Brain microvascular endothelial cell (primary cell): Measurements from ENCODE around the gene SPANXD.

Experiments used
- DNase-seq: peaks from one replicate; pipeline ENCODE4 v3.0.0-alpha.2; 2020
- H3K27ac ChIP-seq: fragments of 250-450 bp; sonication (Bioruptor Pico); 2 replicates; pipeline ENCODE4 v1.5.1; 2020; ENCODE audit warnings: mild to moderate bottlenecking, moderate library complexity
- H3K27me3 ChIP-seq: fragments of 250-450 bp; sonication (Bioruptor Pico); replicated peaks from 2 replicates; pipeline ENCODE4 v1.5.1; 2020; ENCODE audit warnings: mild to moderate bottlenecking
- H3K36me3 ChIP-seq: fragments of 250-450 bp; sonication (Bioruptor Pico); replicated peaks from 2 replicates; pipeline ENCODE4 v1.5.1; 2020; ENCODE audit warnings: mild to moderate bottlenecking
- H3K4me3 ChIP-seq: 2 replicates; pipeline ENCODE4 v1.5.1; 2011; ENCODE audit warnings: low read depth, mild to moderate bottlenecking, control low read depth, low read length, moderate library complexity
- in situ Hi-C: cut with HindIII; loops from 2 replicates; pipeline ENCODE4 v1.10.0; 2017; ENCODE audit warnings: low sequenced_read_pairs, low pct_ligation_motif_present
- TF ChIP-seq, protein P1 (sequence below): IDR thresholded peaks from 2 replicates; pipeline ENCODE4 v1.5.1; 2011; ENCODE audit warnings: low read depth, mild to moderate bottlenecking, moderate library complexity, low read length, control low read depth, inconsistent platforms; ENCODE audit errors: missing control alignments

The SPANXD gene

DNA sequence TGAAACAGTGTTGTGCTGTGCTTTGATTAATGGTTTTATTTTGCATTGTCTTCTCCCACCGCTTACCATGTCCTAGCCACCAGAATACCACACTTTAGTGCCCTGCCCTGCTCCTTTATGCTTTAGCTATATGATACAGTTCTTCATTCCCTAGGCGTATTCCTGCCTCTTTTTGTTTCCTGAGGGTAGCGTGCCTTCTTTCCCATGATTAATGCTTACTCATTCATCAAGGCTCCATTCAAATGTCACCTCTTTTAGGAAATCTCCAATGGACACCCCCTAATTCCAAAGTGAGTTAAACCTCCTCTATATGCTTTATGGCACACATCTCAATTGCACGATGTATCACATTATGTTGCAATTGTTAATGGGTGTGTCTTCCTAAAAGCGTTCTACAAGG is 46.3 kb downstream of the SPANXD start:
- TF ChIP-seq, protein P1, sequence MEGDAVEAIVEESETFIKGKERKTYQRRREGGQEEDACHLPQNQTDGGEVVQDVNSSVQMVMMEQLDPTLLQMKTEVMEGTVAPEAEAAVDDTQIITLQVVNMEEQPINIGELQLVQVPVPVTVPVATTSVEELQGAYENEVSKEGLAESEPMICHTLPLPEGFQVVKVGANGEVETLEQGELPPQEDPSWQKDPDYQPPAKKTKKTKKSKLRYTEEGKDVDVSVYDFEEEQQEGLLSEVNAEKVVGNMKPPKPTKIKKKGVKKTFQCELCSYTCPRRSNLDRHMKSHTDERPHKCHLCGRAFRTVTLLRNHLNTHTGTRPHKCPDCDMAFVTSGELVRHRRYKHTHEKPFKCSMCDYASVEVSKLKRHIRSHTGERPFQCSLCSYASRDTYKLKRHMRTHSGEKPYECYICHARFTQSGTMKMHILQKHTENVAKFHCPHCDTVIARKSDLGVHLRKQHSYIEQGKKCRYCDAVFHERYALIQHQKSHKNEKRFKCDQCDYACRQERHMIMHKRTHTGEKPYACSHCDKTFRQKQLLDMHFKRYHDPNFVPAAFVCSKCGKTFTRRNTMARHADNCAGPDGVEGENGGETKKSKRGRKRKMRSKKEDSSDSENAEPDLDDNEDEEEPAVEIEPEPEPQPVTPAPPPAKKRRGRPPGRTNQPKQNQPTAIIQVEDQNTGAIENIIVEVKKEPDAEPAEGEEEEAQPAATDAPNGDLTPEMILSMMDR: no peak
- Histone ChIP-seq H3K27me3 (no peaks in the 10 kb centered on the region), H3K27ac (no peak overlapping the region), H3K36me3 (no peaks in the 10 kb centered on the region), H3K4me3 (no peak overlapping the region)
- DNase-seq: no peak
- in situ Hi-C loops: no loop called here
